ENCODE results near the gene MXD4.

GRCh38 chr4:2299794-2300193 is 37.9 kb upstream of the MXD4 start:
- TF ChIP-seq, protein P1, sequence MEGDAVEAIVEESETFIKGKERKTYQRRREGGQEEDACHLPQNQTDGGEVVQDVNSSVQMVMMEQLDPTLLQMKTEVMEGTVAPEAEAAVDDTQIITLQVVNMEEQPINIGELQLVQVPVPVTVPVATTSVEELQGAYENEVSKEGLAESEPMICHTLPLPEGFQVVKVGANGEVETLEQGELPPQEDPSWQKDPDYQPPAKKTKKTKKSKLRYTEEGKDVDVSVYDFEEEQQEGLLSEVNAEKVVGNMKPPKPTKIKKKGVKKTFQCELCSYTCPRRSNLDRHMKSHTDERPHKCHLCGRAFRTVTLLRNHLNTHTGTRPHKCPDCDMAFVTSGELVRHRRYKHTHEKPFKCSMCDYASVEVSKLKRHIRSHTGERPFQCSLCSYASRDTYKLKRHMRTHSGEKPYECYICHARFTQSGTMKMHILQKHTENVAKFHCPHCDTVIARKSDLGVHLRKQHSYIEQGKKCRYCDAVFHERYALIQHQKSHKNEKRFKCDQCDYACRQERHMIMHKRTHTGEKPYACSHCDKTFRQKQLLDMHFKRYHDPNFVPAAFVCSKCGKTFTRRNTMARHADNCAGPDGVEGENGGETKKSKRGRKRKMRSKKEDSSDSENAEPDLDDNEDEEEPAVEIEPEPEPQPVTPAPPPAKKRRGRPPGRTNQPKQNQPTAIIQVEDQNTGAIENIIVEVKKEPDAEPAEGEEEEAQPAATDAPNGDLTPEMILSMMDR (conservative IDR thresholded peaks at IDR 0.05 in 1 of 2, IDR thresholded peaks at IDR 0.05 in 1 of 2; ENCODE audit: extremely low read depth in 1 of 2, insufficient read depth in 1 of 2, low read depth in 1 of 2, low read length in 2 of 2), result no peak
- no peak for TF ChIP-seq EZH2 (IDR thresholded peaks at IDR 0.05; ENCODE audit: borderline replicate concordance, low read length)
